Hepatocyte (in vitro differentiated cells): ENCODE data around the gene CELA2A.

Experiments used
- EZH2 ChIP-seq: fragments of 200-600 bp; sonication (generic); IDR thresholded peaks from 2 replicates; pipeline ENCODE4 v1.6.1; 2016; ENCODE audit warnings: antibody characterized with exemption, mild to moderate bottlenecking, borderline replicate concordance
- EZH2phosphoT487 ChIP-seq: fragments of 200-600 bp; sonication (generic); IDR thresholded peaks from one replicate; pipeline ENCODE4 v1.6.1; 2018; ENCODE audit warnings: antibody characterized with exemption, mild to moderate bottlenecking, low read depth, moderate library complexity; ENCODE audit not compliant: unreplicated experiment, severe bottlenecking
- TF ChIP-seq, protein P1 (sequence below): fragments of 200-600 bp; sonication (generic); IDR thresholded peaks from 2 replicates; pipeline ENCODE4 v1.5.1; 2016; ENCODE audit warnings: antibody characterized with exemption, mild to moderate bottlenecking; ENCODE audit not compliant: poor library complexity

DNA sequence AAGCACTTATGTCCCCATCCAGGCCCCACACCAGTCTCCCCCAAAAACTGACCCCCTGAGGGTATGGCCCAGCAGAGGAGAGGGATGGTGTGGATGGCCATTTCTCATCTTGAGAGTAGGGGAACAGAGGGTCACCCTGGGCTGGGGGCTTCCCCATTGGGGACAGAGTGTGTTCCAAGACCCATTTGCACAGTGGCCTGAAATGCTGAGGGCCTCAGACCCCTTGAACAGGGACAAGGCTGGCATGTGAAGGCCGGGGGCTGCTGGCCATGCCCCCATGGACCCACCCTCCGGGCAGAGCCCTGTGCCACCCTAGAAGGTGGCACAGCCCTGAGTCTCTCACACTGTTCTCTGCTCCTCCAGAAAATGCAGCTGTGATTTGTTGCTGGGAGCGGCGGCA lies 10.3 kb upstream of the CELA2A start:
- TF ChIP-seq, protein P1, sequence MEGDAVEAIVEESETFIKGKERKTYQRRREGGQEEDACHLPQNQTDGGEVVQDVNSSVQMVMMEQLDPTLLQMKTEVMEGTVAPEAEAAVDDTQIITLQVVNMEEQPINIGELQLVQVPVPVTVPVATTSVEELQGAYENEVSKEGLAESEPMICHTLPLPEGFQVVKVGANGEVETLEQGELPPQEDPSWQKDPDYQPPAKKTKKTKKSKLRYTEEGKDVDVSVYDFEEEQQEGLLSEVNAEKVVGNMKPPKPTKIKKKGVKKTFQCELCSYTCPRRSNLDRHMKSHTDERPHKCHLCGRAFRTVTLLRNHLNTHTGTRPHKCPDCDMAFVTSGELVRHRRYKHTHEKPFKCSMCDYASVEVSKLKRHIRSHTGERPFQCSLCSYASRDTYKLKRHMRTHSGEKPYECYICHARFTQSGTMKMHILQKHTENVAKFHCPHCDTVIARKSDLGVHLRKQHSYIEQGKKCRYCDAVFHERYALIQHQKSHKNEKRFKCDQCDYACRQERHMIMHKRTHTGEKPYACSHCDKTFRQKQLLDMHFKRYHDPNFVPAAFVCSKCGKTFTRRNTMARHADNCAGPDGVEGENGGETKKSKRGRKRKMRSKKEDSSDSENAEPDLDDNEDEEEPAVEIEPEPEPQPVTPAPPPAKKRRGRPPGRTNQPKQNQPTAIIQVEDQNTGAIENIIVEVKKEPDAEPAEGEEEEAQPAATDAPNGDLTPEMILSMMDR, result no peak
- TF ChIP-seq EZH2 (no peak), EZH2phosphoT487 (no peak)
